ENCODE results near the gene SLC5A8.
"Not testable (repeated sequence)": the region's sequence is repeated elsewhere in the genome, so short reads cannot be mapped to it uniquely, and the experiment has no call there.

The SLC5A8 gene

DNA sequence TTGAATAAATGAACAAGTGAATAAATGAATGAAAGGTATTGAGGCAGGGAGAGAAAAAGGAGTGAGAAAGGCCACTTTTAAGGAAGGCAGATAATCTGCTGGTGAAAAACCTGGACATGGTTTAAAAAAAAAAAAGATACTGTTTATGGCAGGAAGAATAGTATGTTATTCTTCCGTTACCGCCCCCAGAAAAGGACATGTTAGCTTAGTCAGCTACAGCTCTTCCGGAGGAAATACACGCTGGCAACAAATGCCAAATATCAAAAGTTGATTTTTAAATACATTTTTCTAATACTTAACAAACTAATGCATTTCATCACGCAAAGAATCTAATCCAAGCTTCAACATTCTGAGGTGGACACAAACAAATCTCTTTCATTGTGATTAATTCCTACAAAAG lies 43.2 kb downstream of the SLC5A8 start:
- no peak for DNase-seq

DNA sequence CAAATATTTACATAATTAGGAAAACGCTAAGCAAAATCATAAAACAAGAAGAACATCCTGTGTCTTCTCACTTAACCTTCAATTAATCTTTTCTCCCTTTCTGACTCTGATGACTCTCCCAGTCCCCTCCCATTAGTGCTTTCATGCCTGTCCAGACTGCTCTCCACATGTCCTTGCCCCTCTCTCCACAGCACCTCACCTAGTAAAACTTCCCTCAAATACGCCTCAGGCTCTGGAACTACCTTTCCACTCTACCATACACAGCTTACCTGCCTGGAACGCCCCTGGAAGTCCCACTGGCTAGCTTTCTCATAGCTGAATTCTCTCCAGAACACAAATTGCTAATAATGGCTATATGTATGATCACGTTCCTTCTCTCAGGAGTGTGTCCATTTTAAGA lies 44.7 kb downstream of the SLC5A8 start:
- no peak for DNase-seq

DNA sequence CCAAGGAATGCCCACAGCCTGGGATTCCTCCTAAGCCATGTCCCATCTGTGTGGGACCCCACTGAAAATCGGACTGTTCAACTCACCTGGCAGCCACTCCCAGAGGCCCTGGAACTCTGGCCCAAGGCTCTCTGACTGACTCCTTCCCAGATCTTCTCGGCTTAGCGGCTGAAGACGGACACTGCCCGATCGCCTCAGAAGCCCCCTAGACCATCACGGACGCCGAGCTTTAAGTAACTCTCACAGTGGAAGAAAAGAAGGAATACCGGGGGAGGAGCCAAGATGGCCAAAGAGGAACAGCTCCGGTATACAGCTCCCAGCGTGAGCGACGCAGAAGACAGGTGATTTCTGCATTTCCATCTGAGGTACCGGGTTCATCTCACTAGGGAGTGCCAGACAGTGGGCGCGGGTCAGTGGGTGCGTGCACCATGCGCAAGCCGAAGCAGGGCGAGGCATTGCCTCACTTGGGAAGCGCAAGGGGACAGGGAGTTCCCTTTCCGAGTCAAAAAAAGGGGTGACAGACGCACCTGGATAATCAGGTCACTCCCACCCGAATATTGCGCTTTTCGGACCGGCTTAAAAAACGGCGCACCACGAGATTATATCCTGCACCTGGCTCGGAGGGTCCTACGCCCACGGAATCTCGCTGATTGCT lies 64.1 kb downstream of the SLC5A8 start:
- DNase-seq: not testable (repeated sequence)

DNA sequence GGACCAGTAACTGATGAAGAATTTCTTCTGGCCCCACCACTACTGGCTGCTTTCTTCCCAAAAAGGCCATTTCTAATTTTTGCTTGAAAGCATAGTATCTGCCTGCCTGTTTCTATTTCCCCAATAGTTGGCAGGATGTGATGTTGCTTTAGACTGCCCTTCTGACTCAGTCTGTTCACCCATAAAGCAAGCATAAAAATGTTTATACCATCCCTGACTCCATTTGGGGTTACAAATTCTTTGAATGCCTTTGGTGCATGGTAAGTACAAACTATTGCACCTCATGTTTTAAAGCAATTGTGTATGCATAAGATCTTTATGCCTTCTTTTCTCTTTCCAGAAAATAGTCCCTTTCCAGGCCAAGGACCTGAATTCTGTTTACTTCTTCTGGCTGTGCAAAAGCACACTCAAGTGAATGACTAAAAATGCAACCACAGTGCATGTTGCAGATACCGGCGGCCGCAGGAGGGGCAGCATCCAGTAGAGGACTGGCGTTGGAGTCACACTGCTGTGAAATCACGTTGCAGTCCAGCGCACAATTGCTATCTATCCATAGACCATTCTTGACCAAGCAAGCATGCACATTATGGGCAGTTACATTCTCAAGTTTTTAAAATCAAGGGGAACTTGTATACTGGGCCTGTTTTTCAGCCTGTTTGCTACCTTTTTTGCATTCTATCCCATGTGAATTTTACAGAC lies 82.4 kb downstream of the SLC5A8 start:
- no peak for DNase-seq

DNA sequence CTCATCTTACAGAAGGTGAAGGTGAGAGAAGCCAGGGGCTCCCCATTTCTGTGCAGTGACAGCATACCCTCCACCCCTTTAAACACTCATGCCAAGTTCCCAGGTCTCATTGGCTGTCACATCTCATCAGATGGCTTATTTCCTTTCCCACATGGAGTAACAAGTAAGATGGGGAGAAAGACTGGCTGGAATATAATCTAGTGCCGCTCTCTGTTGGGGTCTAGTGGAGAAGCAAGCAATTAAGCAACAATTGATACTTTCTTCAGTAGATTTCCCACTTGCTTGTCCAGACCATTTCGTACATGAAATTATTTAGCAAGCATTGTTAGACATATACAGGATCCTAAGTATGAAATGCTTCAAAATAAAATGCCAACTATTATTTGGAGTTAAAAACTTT lies 92.2 kb downstream of the SLC5A8 start:
- DNase-seq: no peak

DNA sequence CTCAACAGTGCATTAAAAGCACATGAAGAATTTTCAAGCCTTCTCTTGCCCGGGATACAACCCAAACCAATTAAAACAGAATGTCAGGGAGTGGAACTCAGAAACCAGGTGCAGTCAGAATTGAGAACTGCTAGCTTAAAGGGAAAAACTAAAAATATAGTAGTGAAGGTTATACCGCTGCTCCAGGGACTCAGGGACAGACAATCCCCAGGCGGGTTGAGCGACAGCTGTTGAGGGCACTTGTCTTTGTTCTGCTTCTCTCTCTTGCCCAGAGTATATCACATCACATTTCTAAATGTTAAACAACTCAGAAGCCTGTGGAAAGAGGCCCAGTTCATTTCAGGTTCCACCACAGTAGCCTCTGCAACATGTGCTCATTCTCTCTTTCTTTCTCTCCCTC lies 93.1 kb downstream of the SLC5A8 start:
- DNase-seq: no peak

DNA sequence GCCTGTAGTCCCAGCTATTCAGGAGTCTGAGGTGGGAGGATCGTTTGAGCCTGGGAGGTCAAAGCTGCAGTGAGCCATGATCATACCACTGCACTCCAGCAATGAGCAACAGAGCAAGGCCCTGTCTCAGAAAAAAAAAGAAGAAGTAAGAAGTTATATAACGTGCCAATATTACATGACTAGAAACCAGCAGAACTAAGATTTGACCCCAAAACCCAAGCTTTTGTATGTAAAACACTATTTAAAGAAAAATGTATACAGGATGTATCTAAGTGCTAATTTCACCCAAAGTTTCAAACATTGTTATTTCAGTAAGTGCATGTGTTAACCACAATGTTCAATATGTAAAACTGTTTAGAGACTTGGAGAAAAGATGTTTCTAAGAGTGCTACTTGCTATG lies 94.7 kb downstream of the SLC5A8 start:
- no peak for DNase-seq

DNA sequence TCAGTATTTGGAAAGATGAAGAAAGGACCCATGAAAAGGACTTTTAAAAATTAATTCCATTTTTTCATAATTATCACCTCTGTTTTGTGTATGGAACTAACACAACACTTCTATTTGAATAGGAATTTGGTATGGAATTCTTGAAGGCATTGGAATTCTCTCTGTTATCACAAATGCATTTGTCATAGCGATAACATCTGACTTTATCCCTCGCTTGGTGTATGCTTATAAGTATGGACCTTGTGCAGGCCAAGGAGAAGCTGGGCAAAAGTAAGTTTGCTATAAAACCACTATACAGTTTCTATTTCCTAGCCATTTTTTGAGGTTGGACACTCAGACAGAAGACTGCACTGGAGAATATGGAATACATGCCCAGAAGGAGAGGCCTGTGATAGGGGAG lies 98.6 kb downstream of the SLC5A8 start:
- no peak for DNase-seq

DNA sequence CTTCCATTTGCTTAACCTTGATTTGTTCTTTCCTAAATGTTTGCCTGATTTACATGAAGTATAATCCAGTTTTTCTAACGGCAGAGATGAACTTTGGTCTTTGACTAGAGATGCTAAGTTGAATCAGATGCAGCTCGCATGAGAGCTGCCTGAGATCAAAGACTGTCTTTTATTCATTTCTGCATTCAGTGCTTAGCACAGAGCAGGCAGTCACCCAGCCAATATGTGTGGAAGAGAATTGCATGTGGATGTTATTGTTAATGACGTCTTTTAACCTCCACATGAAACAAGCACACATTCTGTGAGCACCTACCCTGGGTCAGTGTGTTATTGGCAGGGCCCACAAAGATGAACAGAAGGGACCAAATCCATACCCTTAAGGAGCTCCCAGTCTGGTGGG lies 99.2 kb downstream of the SLC5A8 start:
- no peak for DNase-seq

DNA sequence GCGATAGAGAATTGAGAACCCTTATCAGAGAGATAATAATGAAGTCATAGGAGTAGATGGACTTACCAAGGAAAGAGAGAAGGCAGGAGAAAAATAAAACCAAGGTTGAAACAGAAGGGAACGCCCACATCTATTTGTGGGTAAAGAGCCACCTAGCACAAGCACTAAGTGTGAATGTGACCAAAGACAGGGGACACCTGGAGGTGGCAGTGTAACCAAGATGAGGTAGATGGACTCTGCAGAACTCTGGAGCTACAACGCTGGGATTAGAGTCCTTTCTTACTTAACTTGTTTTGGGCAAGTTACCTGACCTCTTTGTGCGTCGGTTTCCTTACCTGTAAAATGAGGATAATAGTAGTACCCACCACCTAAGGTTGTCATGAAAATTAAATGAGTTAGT lies 101.9 kb downstream of the SLC5A8 start:
- DNase-seq: no peak

DNA sequence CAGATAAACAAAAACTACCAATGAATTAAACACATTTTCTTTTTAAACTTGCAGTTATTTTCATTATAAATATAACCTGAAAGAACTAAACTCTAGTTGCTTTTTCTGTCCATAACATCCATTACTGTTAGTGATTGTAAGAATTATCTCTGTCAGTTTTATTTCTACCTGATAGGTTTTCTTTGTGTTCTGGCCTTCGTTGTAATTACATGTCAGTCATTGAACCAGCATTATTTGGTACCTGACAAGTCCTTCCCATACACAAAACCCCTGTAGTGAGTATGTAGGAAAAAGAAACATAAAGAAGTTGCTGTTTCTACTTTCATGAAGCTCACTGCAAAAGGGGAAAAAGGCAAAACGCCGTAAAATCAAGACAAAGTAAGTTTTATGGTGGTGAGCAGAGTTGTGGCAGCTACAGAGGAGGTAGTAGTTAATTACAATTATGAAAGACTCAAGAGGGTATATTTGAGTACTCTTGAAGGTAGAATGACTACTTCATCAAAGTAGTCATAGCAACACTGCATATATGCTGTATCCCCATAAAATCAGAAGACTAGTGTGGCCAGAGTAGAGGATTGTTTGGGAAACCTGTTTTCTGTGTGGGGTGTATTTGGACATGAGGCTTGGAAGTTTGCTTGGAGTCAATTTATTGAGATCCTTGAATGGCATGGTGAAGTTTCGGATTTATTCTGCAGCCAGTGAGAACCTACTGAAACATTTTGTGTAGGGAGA lies 102.8 kb downstream of the SLC5A8 start:
- DNase-seq: no peak

Measured in NCI-H1105 (cell line).